Esophagus muscularis mucosa (tissue), 4 donors: ENCODE results near the gene CBFA2T3.

Experiments used
- EP300 ChIP-seq: sonication (generic); formaldehyde crosslinking; IDR thresholded peaks from one replicate; pipeline ENCODE4 v1.6.1; 2017; ENCODE audit warnings: antibody characterized with exemption
- POLR2A ChIP-seq: fragments of 450-650 bp; IDR thresholded peaks from one replicate; pipeline ENCODE4 v1.6.1; 2017; ENCODE audit warnings: antibody characterized with exemption, moderate library complexity, mild to moderate bottlenecking, low read depth
- POLR2AphosphoS5 ChIP-seq, 2 donors: sonication (generic); formaldehyde crosslinking; IDR thresholded peaks; one replicate each; pipeline ENCODE4 v1.6.1; 2017; ENCODE audit warnings: antibody characterized with exemption in 2 of 2
- TF ChIP-seq, protein P1 (sequence below), 3 experiments: fragments of 200-600 bp in 2 of 3; fragments of 450-650 bp in 1 of 3; sonication (generic) in 2 of 3; IDR thresholded peaks; one replicate each; pipeline ENCODE4 v1.5.1; 2017 to 2019; ENCODE audit warnings: antibody characterized with exemption in 3 of 3, mild to moderate bottlenecking in 2 of 3, moderate library complexity in 1 of 3

DNA sequence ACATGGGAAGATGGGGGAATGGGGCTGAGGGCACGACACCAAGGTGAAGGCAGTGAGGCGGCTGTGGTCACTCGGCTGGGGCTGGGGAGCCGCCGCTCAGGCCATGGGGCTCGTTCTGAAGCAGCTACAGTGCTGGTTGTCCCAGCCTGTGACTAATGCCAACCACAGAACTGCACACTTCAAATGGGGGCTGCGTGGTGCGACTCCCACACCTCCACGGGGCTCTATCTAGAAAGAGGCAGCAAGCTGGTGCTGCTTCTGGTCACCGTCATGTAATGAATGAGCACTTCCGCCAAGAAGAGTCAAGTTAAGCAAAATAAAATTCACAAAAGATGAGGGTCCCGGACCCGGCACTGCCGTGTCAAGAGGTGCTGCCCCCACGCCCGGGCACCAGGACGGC is 140.2 kb downstream of the CBFA2T3 start:
- no peak for TF ChIP-seq POLR2A
- TF ChIP-seq, protein P1, sequence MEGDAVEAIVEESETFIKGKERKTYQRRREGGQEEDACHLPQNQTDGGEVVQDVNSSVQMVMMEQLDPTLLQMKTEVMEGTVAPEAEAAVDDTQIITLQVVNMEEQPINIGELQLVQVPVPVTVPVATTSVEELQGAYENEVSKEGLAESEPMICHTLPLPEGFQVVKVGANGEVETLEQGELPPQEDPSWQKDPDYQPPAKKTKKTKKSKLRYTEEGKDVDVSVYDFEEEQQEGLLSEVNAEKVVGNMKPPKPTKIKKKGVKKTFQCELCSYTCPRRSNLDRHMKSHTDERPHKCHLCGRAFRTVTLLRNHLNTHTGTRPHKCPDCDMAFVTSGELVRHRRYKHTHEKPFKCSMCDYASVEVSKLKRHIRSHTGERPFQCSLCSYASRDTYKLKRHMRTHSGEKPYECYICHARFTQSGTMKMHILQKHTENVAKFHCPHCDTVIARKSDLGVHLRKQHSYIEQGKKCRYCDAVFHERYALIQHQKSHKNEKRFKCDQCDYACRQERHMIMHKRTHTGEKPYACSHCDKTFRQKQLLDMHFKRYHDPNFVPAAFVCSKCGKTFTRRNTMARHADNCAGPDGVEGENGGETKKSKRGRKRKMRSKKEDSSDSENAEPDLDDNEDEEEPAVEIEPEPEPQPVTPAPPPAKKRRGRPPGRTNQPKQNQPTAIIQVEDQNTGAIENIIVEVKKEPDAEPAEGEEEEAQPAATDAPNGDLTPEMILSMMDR (IDR thresholded peaks at IDR 0.05), result no peak
- no peak for TF ChIP-seq EP300
- TF ChIP-seq POLR2AphosphoS5 (IDR thresholded peaks at IDR 0.05), result no peak
